Transverse colon (tissue), 4 donors: ENCODE measurements around the gene PTPRO.

Source experiments
- CTCF ChIP-seq, 5 experiments: fragments of 200-600 bp in 3 of 5; fragments of 450-650 bp in 2 of 5; sonication (generic) in 3 of 5; IDR thresholded peaks; 1 replicate in 2 of 5; 2 replicates in 3 of 5; pipeline ENCODE4 v1.5.1; 2016 to 2017; ENCODE audit warnings: antibody characterized with exemption in 5 of 5, inconsistent platforms in 3 of 5, mild to moderate bottlenecking in 2 of 5, moderate library complexity in 1 of 5
- EP300 ChIP-seq: sonication (generic); formaldehyde crosslinking; IDR thresholded peaks from one replicate; pipeline ENCODE4 v1.6.1; 2017; ENCODE audit warnings: antibody characterized with exemption, low read depth
- POLR2A ChIP-seq: fragments of 450-650 bp; IDR thresholded peaks from one replicate; pipeline ENCODE4 v1.6.1; 2016; ENCODE audit warnings: antibody characterized with exemption, mild to moderate bottlenecking, moderate library complexity
- POLR2AphosphoS5 ChIP-seq, 3 donors: sonication (generic); formaldehyde crosslinking; IDR thresholded peaks; one replicate each; pipeline ENCODE4 v1.6.1; 2016; ENCODE audit warnings: antibody characterized with exemption in 3 of 3

DNA sequence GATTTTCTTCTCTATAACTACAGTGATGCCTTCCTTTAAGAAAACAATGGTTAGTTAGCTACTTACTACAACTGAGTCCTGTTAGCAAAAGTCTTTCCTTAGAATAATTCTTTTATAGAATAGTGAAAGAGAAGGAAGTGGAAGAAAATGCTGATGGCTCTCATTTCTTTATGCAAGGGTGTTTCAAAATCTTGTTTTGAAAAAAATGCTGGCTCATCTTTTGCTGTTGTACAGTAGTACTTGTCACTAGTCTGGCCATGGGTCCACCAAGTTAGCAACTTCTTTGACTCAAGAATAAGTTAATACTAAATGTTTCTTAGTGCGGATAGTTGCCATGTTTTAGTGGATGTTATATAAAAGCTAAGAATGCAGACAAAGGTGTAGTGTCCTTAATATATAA, 225.4 kb downstream of the PTPRO start:
- TF ChIP-seq CTCF (IDR thresholded peaks at IDR 0.05) (no peak), EP300 (no peak), POLR2AphosphoS5 (IDR thresholded peaks at IDR 0.05) (no peak), POLR2A (no peak)
